ENCODE results near the gene C10orf90.

C10orf90 gene

DNA sequence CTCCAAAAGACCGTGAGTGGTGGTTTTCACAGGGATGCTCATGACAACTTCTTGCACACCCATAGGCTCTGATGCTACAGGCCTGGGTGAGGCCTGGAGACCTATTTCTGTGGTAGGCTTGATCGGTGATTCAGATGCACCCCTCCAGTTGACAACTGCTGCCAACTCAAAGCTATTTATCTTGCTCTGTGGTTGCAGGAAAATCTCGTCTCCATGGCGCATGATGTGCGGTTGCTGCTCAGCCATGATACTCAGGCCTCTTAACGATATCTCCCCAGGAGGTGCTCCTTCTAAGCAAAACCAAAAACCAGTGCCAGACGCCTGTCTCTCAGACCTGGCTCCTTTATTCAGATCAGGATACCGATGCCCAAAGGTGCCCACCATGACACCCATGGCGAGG is 31.4 kb downstream of the C10orf90 start:
- Histone ChIP-seq H3F3A (ENCODE audit: insufficient read depth, low read length) (no peaks in the 10 kb centered on the region), H3K4me3 (ENCODE audit: low read depth, low read length, poor library complexity, severe bottlenecking) (no peak overlapping the region), H3K9me3 (ENCODE audit: low read length) (no peaks in the 10 kb centered on the region), H2AFZ (ENCODE audit: low read length) (no peak overlapping the region), H3K27me3 (ENCODE audit: insufficient read depth, low read length) (no peaks in the 10 kb centered on the region), H3K79me2 (ENCODE audit: insufficient read depth, low read length) (no peaks in the 10 kb centered on the region), H3K4me1 (ENCODE audit: insufficient read depth, low read length, severe bottlenecking) (no peaks in the 10 kb centered on the region), H3K36me3 (ENCODE audit: insufficient read depth, low read length) (no peaks in the 10 kb centered on the region), H3K4me2 (ENCODE audit: low read length) (no peak overlapping the region), H3K9me2 (ENCODE audit: low read depth, low read length) (no peaks in the 10 kb centered on the region), H4K20me1 (ENCODE audit: insufficient read depth, low read length) (no peaks in the 10 kb centered on the region), H3K9ac (ENCODE audit: low read length) (no peak overlapping the region), H3K27ac (ENCODE audit: low read depth, low read length, poor library complexity, severe bottlenecking) (no peak overlapping the region)
- TF ChIP-seq, protein P1, sequence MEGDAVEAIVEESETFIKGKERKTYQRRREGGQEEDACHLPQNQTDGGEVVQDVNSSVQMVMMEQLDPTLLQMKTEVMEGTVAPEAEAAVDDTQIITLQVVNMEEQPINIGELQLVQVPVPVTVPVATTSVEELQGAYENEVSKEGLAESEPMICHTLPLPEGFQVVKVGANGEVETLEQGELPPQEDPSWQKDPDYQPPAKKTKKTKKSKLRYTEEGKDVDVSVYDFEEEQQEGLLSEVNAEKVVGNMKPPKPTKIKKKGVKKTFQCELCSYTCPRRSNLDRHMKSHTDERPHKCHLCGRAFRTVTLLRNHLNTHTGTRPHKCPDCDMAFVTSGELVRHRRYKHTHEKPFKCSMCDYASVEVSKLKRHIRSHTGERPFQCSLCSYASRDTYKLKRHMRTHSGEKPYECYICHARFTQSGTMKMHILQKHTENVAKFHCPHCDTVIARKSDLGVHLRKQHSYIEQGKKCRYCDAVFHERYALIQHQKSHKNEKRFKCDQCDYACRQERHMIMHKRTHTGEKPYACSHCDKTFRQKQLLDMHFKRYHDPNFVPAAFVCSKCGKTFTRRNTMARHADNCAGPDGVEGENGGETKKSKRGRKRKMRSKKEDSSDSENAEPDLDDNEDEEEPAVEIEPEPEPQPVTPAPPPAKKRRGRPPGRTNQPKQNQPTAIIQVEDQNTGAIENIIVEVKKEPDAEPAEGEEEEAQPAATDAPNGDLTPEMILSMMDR (IDR thresholded peaks at IDR 0.05; ENCODE audit: low read length) = no peak
- no peak for TF ChIP-seq EZH2 (IDR thresholded peaks at IDR 0.05; ENCODE audit: borderline replicate concordance, low read length)

DNA sequence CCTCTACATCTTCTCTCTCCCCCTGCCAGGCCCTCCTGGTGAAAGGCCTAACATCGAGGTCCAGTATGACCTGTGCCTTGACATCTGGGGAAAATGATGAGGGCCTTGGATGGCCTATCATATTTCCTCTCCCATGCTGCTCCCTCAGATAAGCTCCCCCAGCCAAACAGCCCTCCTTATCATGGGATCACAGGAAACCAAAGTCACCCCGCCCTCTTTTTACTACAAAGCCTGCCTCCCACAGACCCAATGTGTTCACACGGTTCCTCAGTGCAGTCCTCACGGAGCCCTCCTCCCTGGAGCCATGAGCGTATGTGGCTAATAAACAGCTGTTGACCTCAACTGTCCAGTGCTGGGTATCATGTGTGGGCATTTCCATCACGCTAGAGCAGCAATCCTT is 32.0 kb downstream of the C10orf90 start:
- no peak overlapping the region for H3K4me3 ChIP-seq (ENCODE audit: low read depth, low read length, poor library complexity, severe bottlenecking)
- H3K9ac ChIP-seq (ENCODE audit: low read length) = no peak overlapping the region
- no peak overlapping the region for H2AFZ ChIP-seq (ENCODE audit: low read length)
- no peaks in the 10 kb centered on the region for H3K4me1 ChIP-seq (ENCODE audit: insufficient read depth, low read length, severe bottlenecking)
- no peak overlapping the region for H3K27ac ChIP-seq (ENCODE audit: low read depth, low read length, poor library complexity, severe bottlenecking)
- no peak for TF ChIP-seq EZH2 (IDR thresholded peaks at IDR 0.05; ENCODE audit: borderline replicate concordance, low read length)
- TF ChIP-seq, protein P1 (IDR thresholded peaks at IDR 0.05; ENCODE audit: low read length) = no peak
- H3K4me2 ChIP-seq (ENCODE audit: low read length) = no peak overlapping the region
- H4K20me1 ChIP-seq (ENCODE audit: insufficient read depth, low read length) = no peaks in the 10 kb centered on the region
- no peaks in the 10 kb centered on the region for H3K36me3 ChIP-seq (ENCODE audit: insufficient read depth, low read length)
- H3K79me2 ChIP-seq (ENCODE audit: insufficient read depth, low read length) = no peaks in the 10 kb centered on the region
- no peaks in the 10 kb centered on the region for H3K27me3 ChIP-seq (ENCODE audit: insufficient read depth, low read length)
- H3K9me2 ChIP-seq (ENCODE audit: low read depth, low read length) = no peaks in the 10 kb centered on the region
- no peaks in the 10 kb centered on the region for H3F3A ChIP-seq (ENCODE audit: insufficient read depth, low read length)
- H3K9me3 ChIP-seq (ENCODE audit: low read length) = no peaks in the 10 kb centered on the region

DNA sequence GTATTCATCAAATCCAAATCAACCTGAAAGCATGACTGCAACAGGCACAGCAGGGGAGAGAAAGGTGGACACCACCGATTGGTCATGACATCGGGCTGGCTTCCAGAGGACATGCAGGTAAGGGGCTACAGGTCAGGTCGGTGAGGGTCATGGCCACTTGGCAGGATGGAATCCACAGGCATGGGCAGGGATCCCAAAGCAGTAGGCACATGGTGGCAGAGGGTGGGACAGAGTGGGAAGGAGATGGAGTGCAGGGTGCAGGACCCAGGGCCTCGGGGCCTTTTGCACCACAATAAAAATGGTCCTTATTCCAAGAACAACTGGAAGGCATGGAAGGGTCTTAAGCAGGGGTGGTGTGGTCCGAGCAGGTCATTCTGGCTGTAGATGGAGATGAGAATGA is 33.0 kb downstream of the C10orf90 start:
- Histone ChIP-seq H3K36me3 (ENCODE audit: insufficient read depth, low read length) (no peaks in the 10 kb centered on the region), H4K20me1 (ENCODE audit: insufficient read depth, low read length) (no peaks in the 10 kb centered on the region), H3K4me2 (ENCODE audit: low read length) (no peak overlapping the region), H3K4me3 (ENCODE audit: low read depth, low read length, poor library complexity, severe bottlenecking) (no peak overlapping the region), H3K9ac (ENCODE audit: low read length) (no peak overlapping the region), H3K27me3 (ENCODE audit: insufficient read depth, low read length) (no peaks in the 10 kb centered on the region), H3K79me2 (ENCODE audit: insufficient read depth, low read length) (no peaks in the 10 kb centered on the region), H3K9me2 (ENCODE audit: low read depth, low read length) (no peaks in the 10 kb centered on the region), H3K9me3 (ENCODE audit: low read length) (no peaks in the 10 kb centered on the region), H2AFZ (ENCODE audit: low read length) (no peak overlapping the region), H3F3A (ENCODE audit: insufficient read depth, low read length) (no peaks in the 10 kb centered on the region), H3K4me1 (ENCODE audit: insufficient read depth, low read length, severe bottlenecking) (no peaks in the 10 kb centered on the region), H3K27ac (ENCODE audit: low read depth, low read length, poor library complexity, severe bottlenecking) (no peak overlapping the region)
- no peak for TF ChIP-seq EZH2 (IDR thresholded peaks at IDR 0.05; ENCODE audit: borderline replicate concordance, low read length)
- TF ChIP-seq, protein P1 (IDR thresholded peaks at IDR 0.05; ENCODE audit: low read length) = no peak
